NCI-H446 treated with DMSO at 0.1 percent for 48 hours (cell line): ENCODE data around the gene MRM1.

Source experiments
- DNase-seq: peaks from one replicate; lab custom pipeline; 2025; lab: John Stamatoyannopoulos, UW

MRM1 gene

DNA sequence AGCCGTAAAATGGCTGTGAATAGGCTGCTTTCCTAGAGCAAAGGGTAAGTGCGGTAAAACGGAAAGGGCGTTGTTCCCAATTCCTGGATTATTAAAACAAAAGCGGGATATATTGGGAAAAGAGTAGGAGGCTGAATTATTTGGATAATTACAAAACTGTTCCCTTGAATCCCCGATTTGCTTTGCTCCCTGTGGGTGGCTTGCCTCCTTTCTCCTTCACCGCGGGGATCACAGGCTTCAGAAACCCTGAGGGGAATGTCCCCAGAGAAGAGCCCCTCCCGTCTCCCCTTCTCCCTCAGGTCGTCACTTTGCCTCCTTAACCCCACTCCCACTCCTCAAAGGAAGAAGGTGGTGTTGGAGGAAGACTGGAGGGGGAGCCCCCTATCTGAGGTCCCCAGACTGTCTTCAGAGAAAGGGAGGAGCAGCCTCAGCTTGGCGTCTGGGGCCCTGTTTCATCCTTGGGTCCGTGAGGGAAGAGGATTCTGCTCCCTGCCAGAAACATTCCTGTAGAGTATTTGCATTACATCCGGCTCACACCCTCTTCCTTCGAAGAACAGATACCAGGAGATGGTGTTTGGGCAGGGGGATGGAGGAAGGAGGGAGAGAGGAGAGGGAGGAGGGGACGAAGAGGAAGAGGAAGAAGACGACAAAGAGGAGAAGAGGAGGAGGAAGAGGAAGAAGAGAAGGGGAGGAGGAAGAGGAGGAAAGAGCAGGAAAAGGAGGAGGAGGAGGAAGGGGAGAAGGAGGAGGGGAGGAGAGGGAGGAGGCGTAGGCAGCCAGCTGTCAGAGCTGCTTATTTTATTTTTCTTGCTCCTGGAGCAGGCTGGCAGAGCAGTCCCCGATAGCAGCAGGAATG lies 31.8 kb downstream of the MRM1 start:
- no peak for DNase-seq

DNA sequence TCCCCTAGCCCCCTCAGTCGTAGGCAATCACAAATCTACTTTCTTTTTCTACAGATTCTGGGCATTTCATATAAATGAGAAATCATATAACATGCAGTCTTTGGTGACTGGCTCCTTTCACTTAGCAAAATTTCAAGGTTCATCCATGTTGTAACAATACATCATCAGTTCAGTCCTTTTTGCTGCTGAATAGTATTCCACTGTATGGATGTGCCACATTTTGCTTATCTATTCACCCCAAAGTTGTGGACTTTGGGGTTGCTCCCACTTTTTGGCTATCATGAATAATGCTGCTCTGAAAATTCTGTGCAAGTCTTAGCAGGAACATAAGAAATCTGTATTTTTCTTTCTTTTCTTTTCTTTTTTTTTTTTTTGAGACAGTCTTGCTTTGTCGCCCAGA lies 39.0 kb downstream of the MRM1 start:
- no peak for DNase-seq

DNA sequence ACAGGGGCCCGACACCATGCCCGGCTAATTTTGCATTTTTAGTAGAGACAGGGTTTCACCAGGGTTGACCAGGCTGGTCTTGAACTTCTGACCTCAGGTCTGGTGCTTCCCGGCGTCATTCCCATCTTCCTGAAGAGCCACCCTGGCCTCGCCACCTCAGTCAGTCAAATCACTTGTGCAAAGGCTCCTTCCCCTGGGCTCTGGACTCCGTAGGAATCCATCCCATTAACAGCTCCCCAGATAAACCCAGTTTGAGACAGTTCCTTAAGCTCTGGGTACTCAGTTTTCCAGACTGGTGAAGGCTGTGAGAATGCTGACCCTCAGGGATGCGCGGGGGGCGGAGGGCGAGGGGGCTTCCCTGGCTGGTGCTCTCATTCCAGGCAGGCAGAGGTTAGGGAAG lies 39.5 kb downstream of the MRM1 start:
- no peak for DNase-seq

DNA sequence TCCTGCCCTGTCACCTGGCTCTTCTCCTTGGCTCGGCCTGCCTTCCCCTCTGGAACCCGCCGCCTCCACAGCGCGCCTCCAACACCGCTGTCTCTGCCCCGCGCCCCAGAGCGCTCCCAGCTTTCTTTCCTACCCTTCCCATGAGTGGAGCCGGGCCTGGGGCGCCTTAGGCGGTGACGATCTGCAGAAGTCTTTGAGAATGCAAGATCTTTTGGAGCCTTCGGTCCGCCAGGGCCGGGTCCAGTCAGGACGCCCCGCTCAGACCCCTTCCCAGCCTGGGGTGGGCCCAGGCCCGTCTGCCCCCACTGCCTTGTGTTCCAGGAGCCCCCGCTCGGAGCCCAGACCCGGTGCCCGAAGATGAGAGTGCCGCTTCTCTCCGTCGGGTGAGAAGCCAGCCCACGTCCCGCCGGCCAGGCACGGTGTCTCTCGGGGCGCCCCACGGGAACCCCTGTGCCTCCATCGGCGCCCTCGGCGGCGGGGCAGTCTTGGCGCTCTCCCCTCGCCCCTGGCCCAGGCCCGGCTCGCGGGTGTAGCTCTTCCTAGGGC lies 40.0 kb downstream of the MRM1 start:
- DNase-seq = no peak

DNA sequence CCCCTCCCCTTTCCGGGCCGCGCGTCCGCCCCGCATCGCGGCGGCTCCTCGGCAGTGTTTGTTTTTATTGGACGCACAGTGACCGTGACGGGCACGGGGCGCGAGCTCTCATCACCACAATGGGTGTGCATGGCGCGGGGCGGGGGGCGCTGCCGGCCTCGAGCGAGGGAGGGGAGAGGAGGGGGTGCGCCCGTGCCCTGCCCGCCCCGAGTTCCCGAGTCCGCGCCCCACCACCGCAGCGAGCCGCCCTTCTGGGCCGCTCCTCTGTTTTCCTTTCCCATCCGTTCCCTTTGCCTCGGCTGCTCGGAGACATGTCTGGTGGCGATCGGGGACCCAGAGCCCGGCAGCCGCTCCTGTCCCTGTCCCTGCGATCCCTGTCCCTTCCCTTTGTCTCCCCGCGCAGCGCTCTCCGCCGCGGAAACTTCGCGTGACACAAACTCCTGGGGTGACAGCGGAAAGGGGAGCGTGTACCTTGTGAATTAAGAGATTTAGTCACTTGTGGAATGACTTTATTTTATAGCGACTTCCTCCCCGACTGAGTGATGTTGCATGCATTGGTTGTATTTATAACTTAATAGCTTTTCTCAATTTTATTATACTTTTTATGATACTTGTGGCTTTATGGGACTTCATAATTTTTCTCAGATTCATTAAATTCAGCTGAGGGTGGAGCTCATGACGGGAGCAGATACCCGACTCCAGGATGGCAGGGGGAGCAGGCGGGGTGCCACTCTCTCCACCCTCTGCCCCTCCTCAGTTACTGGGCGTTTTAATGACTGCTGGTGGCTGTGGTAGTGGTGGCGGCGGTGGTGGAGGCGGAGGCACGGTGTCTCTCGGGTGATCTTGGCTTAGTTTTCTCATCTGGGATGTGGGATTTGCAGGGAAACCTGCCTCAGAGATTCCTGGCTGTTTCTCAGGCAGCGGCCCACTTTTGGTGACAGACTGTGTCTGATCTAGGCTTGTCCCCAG lies 40.8 kb downstream of the MRM1 start:
- DNase-seq = no peak

DNA sequence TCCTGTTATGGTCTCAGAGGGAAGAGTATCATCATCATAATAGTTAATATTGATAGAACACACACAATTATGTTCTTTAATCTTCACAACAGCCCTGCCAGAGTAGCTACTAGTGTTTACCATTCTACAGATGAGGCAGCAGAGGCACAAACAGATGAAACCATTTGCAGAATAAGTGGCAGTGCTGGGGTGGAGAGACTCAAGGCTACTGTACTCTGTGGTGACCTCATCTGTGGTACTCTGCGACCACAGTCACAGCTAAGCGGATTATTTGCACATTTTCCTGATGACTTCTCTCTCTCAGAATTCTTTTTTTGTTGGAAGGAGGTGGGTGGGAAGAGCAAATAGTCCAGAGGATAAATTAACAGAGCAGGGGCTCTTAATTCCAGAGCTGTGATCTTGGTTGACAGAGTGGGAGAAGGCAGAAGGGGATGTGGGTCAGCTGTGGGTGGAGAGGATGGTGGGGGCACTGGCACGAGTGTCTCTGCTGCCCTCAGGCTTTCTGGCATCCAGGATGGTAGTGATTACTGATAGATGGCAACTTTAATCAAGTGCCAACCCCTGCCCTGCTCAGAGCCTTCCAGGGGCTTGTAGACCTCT lies 41.8 kb downstream of the MRM1 start:
- DNase-seq = no peak

DNA sequence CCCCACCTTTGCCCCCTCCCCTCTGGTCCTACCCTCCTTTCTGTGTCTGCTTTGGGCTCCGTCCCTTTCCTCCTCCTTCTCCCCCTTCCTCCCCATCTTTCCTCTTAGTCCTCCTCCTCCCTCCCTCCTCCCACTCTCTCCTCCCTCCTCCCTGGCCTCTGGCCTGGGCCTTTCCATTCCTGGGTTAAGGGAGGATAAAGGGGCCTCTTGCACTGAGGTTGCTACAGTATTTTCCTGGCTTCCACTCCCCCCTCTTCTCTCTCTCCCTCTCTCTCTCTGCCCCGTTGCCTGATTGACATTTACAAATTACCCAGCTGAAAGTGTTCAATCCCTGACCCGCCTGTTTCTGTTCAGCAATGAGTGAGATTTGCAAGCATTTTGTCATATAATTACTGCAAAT lies 44.0 kb downstream of the MRM1 start:
- DNase-seq = no peak

DNA sequence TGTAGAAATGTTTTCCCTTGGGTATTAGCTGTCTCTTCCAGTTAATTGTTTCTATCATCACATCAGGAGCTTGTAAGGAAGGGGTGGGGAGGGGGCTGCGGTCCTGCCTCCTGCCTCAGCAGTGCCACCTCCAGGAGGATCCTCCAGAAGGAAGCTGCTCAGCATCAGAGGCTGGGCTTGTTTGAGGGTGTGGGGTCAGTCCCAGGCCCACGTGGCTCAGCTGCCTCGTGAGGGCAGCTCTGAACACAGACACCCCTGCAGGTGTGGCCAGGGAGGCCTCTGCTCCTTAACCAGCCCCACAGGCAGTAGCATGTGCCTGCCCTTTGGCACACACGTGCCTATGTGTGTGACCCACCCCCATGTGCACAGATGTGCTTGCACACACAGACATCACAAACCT lies 46.3 kb downstream of the MRM1 start:
- no peak for DNase-seq

DNA sequence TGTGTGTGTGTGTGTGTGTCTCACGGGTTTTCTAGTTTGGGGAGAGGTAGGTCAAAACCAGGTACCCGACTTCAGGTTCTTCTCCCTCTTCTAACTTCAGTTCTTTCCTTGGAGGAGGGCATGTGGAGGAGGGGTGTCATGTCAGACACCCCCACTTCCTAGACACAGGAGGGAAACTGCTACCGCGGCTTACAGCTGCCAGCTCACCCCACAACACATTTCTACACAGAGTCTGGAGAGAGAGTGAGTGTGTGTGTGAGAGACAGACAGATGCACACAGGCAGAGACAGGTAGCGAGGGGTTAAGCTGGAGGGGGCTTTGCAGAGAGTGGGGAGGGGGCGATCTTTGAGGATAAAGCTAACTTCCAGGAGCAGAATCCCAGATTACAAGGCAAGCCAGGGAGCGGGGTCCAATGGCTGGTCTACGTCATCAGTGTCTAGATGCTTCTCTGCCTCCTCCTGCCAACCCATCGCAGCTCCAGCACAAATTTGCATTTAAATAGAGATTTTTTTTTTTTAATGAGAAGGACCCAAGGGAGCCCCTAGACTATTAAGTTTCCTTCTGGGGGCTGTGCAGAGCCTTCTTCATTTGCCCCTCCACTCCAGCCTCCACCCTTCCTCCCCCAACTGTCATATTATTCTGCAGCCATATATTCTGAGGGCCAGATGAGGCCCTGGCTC lies 48.9 kb downstream of the MRM1 start:
- no peak for DNase-seq

DNA sequence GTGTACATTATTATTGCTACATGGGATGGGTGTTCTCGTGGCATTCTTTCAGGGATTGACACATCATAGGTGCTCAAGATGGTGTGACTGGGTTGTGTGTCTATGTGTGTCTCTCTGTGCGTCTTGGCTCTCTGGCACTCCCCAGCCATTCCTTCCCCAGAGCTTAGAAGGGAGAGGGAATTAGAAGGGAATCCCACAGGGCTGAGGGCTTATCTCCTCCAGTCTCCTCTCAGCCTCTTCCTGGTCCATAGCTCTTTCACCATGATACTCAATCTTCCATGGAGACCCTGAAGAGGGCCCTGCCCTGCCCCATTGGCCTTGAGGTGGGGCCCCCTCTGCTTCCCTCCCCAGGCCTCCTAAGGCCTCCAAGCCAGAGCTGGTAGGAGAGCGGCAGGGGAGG lies 52.0 kb downstream of the MRM1 start:
- no peak for DNase-seq

DNA sequence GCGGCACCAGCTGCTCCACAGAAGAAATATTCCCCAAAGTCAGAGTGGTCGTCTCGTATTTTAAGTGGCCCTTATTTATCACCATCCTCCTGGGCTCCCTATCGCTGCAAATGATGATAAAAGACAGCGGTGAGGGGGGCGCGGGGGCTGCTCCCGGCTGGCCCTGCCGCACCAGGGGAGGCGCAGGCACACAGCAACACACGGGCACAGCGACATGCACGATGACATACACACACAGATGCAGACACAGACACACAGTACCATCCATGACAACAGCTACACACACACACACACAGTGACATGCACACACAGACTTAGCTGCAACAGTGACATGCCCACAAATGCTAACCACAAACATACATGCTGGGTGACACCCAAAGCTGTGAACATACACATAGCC lies 52.5 kb downstream of the MRM1 start:
- DNase-seq = no peak

DNA sequence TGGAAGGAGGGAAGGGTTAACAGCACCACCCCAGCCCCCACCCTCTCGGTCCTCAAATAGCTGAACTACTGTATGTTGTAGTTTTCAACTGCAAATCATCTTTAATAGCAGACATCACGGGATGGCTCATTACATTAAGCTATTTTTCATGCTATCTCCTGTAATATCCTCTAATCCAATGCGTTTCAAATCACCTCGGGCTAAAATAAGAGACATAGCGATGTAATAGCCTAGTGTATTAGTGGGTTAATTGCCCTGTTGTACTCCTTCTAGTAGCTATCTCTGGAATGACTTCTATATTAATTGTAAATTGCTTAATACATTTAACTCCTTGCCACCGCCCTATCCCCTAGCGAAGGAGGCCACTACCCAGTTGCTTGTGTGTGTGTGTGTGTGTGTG lies 54.3 kb downstream of the MRM1 start:
- DNase-seq = no peak

DNA sequence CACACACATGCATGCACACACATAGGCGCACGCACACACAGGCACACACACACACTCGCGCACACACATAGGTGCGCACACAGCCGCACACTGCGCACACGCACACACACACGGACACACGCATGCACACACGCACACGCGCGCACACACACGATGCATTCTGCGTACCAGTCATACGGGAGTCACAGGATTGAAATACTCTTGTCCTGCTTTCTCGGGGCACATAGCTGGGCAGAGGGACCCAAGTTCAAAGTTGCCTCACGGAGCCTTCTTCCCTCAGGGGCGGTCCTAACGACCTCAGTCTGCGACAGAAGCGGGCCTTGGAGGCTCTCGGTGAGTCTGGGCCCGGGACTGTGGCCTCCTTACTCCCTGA lies 56.0 kb downstream of the MRM1 start:
- no peak for DNase-seq

DNA sequence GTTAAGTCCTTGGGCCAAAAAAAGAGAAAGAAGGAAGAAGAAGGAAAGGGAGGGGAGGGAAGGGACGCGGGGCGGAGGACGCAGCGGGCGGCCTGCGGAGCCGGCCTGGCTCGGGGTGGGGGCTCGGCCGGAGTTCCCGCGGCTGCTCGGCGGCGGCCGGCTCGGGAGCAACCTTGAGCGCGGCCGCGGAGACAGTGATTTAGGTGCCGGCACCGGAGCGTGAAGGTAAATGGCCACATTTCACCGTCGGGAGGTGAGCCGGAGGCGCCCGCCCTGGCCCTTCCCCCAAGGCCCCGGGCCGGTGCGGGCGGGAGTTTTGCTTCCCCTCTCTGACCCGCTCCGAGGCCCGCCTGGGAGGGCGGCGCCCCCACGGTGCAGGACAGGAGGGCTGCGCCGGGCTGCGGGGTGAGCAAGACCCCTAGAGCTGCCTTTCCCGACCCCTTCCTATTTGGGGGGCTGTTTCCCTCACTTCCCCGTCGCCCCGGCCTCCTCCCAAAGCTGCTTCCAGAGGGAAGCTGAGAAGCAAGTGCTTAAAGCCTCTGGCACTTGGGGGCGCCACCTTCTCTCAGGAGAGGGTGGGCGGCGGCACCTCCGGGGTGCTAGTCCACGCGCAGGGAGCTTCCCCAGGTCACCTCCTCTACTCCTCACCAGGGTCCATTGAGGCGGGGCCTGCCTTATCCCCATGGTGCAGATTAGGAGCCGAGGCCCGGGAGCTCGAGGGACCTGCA lies 56.5 kb downstream of the MRM1 start:
- no peak for DNase-seq
